Liver (tissue), 9 donors: ENCODE measurements around the gene FER. TPM values are rescaled to one million over a fixed set of nuclear protein-coding genes. Genes with fewer than 3 reads are reported as not detected.

Experiments
- DNase-seq: peaks from one replicate; pipeline ENCODE4 v3.0.0-alpha.2; 2017; ENCODE audit warnings: low spot score
- H3K27ac ChIP-seq, 2 donors: one replicate each; pipeline ENCODE4 v1.7.0; 2013; ENCODE audit warnings: inconsistent platforms in 2 of 2, low read length in 2 of 2, control low read depth in 1 of 2, low read depth in 1 of 2, mild to moderate bottlenecking in 1 of 2
- H3K27me3 ChIP-seq, 4 donors: one replicate each; pipeline versions ENCODE4 v1.6.1 to v1.7.0; 2013; ENCODE audit warnings: low read length in 3 of 4, inconsistent platforms in 1 of 4, mild to moderate bottlenecking in 1 of 4, moderate library complexity in 1 of 4; ENCODE audit not compliant: control insufficient read depth in 4 of 4, insufficient read depth in 4 of 4
- H3K36me3 ChIP-seq, 4 donors: one replicate each; pipeline versions ENCODE4 v1.6.1 to v1.7.0; 2013; ENCODE audit warnings: low read length in 3 of 4, mild to moderate bottlenecking in 3 of 4, low read depth in 1 of 4, moderate library complexity in 1 of 4; ENCODE audit not compliant: control insufficient read depth in 4 of 4, insufficient read depth in 3 of 4
- H3K4me1 ChIP-seq, 4 donors: one replicate each; pipeline versions ENCODE4 v1.6.1 to v1.7.0; 2013; ENCODE audit warnings: low read length in 3 of 4, mild to moderate bottlenecking in 3 of 4, moderate library complexity in 1 of 4; ENCODE audit not compliant: control insufficient read depth in 4 of 4, insufficient read depth in 4 of 4
- H3K4me3 ChIP-seq, 3 donors: one replicate each; pipeline versions ENCODE4 v1.6.1 to v1.7.0; 2013; ENCODE audit warnings: low read length in 3 of 3, control low read depth in 1 of 3, low read depth in 1 of 3, mild to moderate bottlenecking in 1 of 3
- H3K9ac ChIP-seq, 2 donors: one replicate each; pipeline ENCODE4 v1.7.0; 2013; ENCODE audit warnings: low read length in 2 of 2, mild to moderate bottlenecking in 2 of 2, moderate library complexity in 2 of 2, control low read depth in 1 of 2, low read depth in 1 of 2
- H3K9me3 ChIP-seq, 4 donors: one replicate each; pipeline versions ENCODE4 v1.6.1 to v1.7.0; 2013; ENCODE audit warnings: low read length in 3 of 4; ENCODE audit not compliant: control insufficient read depth in 4 of 4
- ATF3 ChIP-seq: IDR thresholded peaks from 2 replicates; pipeline ENCODE4 v1.6.1; 2016; ENCODE audit warnings: antibody characterized with exemption
- CTCF ChIP-seq: fragments of 150-350 bp; IDR thresholded peaks from 2 replicates; pipeline ENCODE4 v1.5.1; 2017; ENCODE audit warnings: improper control_type of control experiment, low read depth, low read length; ENCODE audit not compliant: missing input control
- EGR1 ChIP-seq, 2 donors: IDR thresholded peaks; 2 replicates each; pipeline ENCODE4 v1.6.1; 2016 to 2018; ENCODE audit warnings: antibody characterized with exemption in 2 of 2, low read depth in 2 of 2
- FOXA1 ChIP-seq: IDR thresholded peaks from 2 replicates; pipeline ENCODE4 v1.6.1; 2016; ENCODE audit warnings: antibody characterized with exemption
- FOXA2 ChIP-seq: IDR thresholded peaks from 2 replicates; pipeline ENCODE4 v1.6.1; 2016; ENCODE audit warnings: antibody characterized with exemption
- GABPA ChIP-seq, 2 donors: IDR thresholded peaks in 1 of 2; conservative IDR thresholded peaks in 1 of 2; 2 replicates each; pipeline ENCODE4 v1.6.1; 2016; ENCODE audit warnings: antibody characterized with exemption in 2 of 2, mild to moderate bottlenecking in 1 of 2, moderate library complexity in 1 of 2
- HNF4A ChIP-seq, 2 donors: conservative IDR thresholded peaks; 2 replicates each; pipeline ENCODE4 v1.6.1; 2016; ENCODE audit warnings: antibody characterized with exemption in 2 of 2, mild to moderate bottlenecking in 2 of 2
- JUND ChIP-seq, 2 donors: IDR thresholded peaks; 2 replicates each; pipeline ENCODE4 v1.6.1; 2016; ENCODE audit warnings: antibody characterized with exemption in 2 of 2
- MAX ChIP-seq: IDR thresholded peaks from 2 replicates; pipeline ENCODE4 v1.6.1; 2016; ENCODE audit warnings: antibody characterized with exemption
- NR2F2 ChIP-seq: IDR thresholded peaks from 2 replicates; pipeline ENCODE4 v1.6.1; 2016; ENCODE audit warnings: antibody characterized with exemption
- RAD21 ChIP-seq, 2 donors: IDR thresholded peaks; 2 replicates each; pipeline ENCODE4 v1.6.1; 2016; ENCODE audit warnings: antibody characterized with exemption in 2 of 2, mild to moderate bottlenecking in 2 of 2
- REST ChIP-seq: IDR thresholded peaks from 2 replicates; pipeline ENCODE4 v1.6.1; 2016; ENCODE audit warnings: antibody characterized with exemption, mild to moderate bottlenecking
- RXRA ChIP-seq, 2 donors: IDR thresholded peaks; 2 replicates each; pipeline ENCODE4 v1.6.1; 2017 to 2018; ENCODE audit warnings: antibody characterized with exemption in 2 of 2, mild to moderate bottlenecking in 1 of 2
- SP1 ChIP-seq: IDR thresholded peaks from 2 replicates; pipeline ENCODE4 v1.6.1; 2018; ENCODE audit warnings: antibody characterized with exemption, mild to moderate bottlenecking
- TAF1 ChIP-seq: conservative IDR thresholded peaks from 2 replicates; pipeline ENCODE4 v1.6.1; 2016; ENCODE audit warnings: antibody characterized with exemption, mild to moderate bottlenecking
- YY1 ChIP-seq: IDR thresholded peaks from 2 replicates; pipeline ENCODE4 v1.6.1; 2016; ENCODE audit warnings: antibody characterized with exemption, mild to moderate bottlenecking
- ZBTB33 ChIP-seq: IDR thresholded peaks from 2 replicates; pipeline ENCODE4 v1.6.1; 2016; ENCODE audit warnings: antibody characterized with exemption
- WGBS: extraction: QIAGEN DNeasy Blood & Tissue Kit; methylation state at CpG from one replicate; pipeline ENCODE4 v1.1.7; 2013; 5-methylcytosine and 5-hydroxymethylcytosine counted together
- polyA plus RNA-seq, 2 donors: library from polyadenylated mRNA; stranded (reverse) in 1 of 2; unstranded in 1 of 2; fragments of 200-250 nt in 1 of 2; fragments of >200 nt in 1 of 2; fragmentation: Nextera tagmentation in 1 of 2; extraction: Ambion mirVana in 1 of 2; gene quantifications; one replicate each; pipeline versions ENCODE4 v1.2.1 to v1.2.3, GENCODE V29; 2013 to 2015
- total RNA-seq, 2 donors: library from RNA; depleted of rRNA; stranded (reverse); fragments of >200 nt; gene quantifications; one replicate each; pipeline ENCODE4 v1.2.3, GENCODE V29; 2014
- donor health status: healthy.
- donor health status: healthy.
- donor health status: healthy.
- donor health status: healthy.
- donor health status: healthy.

Gene FER
- total and polyA plus RNA-seq, 4 donors: 0.83 to 9.8 (median 5.9) TPM

GRCh38 chr5:109083937-109084336, 336.2 kb downstream of the FER start:
- WGBS: 96% methylated on average over 1 of the region's 1 CpG
- Histone ChIP-seq H3K36me3 (peaks cover 0 to 2% (median 0%) of the 10 kb centered on the region in 4 donors), H3K27ac (no peak overlapping the region), H3K27me3 (no peaks in the 10 kb centered on the region), H3K4me1 (peaks cover 0 to 4% (median 0%) of the 10 kb centered on the region in 4 donors), H3K9me3 (no peaks in the 10 kb centered on the region), H3K4me3 (no peak overlapping the region), H3K9ac (no peak overlapping the region)
- TF ChIP-seq SP1: no peak
- TF ChIP-seq REST: no peak
- no peak for TF ChIP-seq MAX
- TF ChIP-seq RAD21 (IDR thresholded peaks at IDR 0.05): no peak
- no peak for TF ChIP-seq ATF3
- no peak for TF ChIP-seq EGR1 (IDR thresholded peaks at IDR 0.05; ENCODE audit: low read depth in 2 of 2)
- TF ChIP-seq FOXA1: no peak
- no peak for TF ChIP-seq HNF4A (conservative IDR thresholded peaks at IDR 0.05)
- no peak for TF ChIP-seq JUND (IDR thresholded peaks at IDR 0.05)
- no peak for TF ChIP-seq TAF1
- TF ChIP-seq FOXA2: no peak
- no peak for TF ChIP-seq NR2F2
- no peak for TF ChIP-seq CTCF
- no peak for TF ChIP-seq GABPA (IDR thresholded peaks at IDR 0.05 in 1 of 2, conservative IDR thresholded peaks at IDR 0.05 in 1 of 2)
- TF ChIP-seq RXRA (IDR thresholded peaks at IDR 0.05): no peak
- TF ChIP-seq YY1: no peak
- TF ChIP-seq ZBTB33: no peak
- DNase-seq: no peak

GRCh38 chr5:109089191-109089590, 341.5 kb downstream of the FER start:
- H3K4me3 ChIP-seq: no peak overlapping the region
- TF ChIP-seq ZBTB33 (no peak), SP1 (no peak), NR2F2 (no peak), FOXA1 (no peak), EGR1 (IDR thresholded peaks at IDR 0.05; ENCODE audit: low read depth in 2 of 2) (no peak), FOXA2 (no peak), TAF1 (no peak), RAD21 (IDR thresholded peaks at IDR 0.05) (no peak)
- DNase-seq: no peak

More at GRCh38 chr5:109089191-109089590, 341.5 kb downstream of the FER start:
- Histone ChIP-seq H3K4me1 (no peaks in the 10 kb centered on the region), H3K27ac (no peak overlapping the region), H3K9ac (no peak overlapping the region), H3K27me3 (no peaks in the 10 kb centered on the region), H3K9me3 (no peaks in the 10 kb centered on the region), H3K36me3 (peaks cover 0 to 2% (median 0%) of the 10 kb centered on the region in 4 donors)
